ENCODE measurements around the gene SEL1L.
"Not testable (repeated sequence)": the region's sequence is repeated elsewhere in the genome, so short reads cannot be mapped to it uniquely, and the experiment has no call there.

SEL1L gene

DNA sequence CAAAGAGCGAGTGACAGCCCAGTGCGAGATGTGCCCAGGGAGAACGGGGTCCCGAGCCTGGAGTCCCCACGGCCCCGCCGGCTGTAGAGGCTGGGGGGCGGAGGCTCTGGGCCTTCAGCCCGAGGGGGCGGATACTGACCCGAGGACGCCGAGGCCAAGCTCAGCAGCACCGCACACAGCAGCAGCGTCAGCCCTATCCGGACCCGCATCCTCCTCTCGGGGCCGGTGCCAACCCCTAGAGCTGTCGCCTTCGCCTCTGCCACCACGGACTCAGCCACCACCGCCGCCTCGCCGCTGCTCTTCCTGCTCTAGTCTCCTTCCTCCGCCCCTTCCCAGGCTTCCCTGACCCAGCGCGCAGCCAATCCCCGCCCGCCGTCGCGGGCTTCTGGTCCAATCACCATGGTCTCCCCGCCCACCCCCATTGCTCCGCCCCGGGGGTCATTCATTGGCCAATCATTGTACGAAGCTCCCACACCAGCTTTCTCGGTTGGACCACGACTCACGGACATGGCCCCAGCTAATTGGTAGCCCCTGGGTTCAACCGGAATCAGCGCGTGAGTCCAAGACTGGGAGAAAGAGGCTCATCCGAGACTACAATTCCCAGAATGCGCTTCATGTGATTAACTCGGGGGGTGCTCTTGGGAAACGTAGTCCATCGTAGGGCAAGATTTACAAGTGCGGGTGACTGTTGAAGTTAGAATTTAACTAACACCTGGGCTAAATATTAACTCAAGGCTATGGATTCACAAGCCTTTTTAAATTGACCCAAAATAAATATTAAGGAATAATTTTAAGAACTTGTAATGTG, at the start of gene SEL1L:
Gene SEL1L (minus strand): TSS at position 318 of the 808 bp plus-strand sequence. CDS start 109 bp downstream, at position 209.
- DNase-seq (ENCODE audit: low read depth in 4 of 4, low spot score in 1 of 4) = peak; percentile 97 to 99 (median 99)

DNA sequence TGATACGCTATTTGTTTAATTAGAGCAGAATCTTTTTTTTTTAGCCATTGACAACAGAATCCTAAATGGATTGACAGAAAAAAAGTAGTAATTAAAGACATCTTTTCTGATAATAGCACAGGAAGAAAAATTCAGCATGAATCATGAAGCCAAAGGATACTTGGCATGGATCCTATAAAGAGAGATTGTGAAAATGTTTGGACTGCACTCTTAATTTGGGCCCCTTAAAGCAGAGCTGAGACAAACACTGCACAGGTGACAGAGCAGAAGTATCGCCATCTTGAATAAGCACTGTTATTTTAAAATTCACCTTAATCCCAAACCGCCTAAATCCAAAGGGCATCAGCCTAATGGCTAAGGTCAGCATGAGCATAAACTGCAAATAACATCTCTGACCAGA, 48.8 kb upstream of the SEL1L start:
- no peak for DNase-seq (ENCODE audit: low read depth in 4 of 4, low spot score in 1 of 4)

DNA sequence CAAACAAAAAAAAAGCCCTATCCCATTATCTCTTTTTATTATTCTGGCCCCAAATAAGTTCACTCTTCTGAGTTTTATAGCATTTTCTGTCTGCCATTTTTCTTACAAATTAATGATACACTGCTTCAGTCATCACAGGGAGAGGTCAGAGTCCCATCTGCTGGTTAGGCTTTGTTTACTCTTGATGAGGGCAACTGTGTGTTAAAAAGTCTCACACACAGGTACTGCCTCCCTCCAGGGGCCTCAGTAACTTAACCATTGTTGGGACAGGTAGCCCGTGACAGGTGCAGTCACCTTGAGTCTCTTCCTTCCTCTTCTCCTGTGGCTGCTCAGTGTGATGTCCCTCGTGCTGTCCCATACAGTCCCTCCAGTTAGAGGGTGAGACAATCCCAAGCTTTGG, 45.5 kb upstream of the SEL1L start:
- no peak for DNase-seq (ENCODE audit: low read depth in 4 of 4, low spot score in 1 of 4)

DNA sequence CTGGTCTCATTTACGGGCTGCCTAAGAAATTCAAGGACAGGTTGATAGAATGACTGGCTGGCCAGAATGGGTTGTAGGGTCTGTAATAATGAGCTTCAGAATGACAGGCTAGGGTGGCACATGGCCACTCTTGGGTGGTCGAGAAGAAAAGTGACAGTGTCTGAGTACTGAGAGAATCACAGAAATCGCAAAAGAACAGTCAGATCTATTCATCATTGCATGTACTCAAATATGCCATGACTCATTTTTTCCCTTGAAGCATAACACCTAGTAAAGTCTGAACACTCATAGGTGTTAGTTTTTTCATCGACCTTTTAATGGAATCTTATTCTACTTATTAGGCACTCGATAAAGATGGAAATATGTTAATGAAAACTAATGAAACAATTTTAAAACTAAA, 37.8 kb upstream of the SEL1L start:
- no peak for DNase-seq (ENCODE audit: low read depth in 4 of 4, low spot score in 1 of 4)

DNA sequence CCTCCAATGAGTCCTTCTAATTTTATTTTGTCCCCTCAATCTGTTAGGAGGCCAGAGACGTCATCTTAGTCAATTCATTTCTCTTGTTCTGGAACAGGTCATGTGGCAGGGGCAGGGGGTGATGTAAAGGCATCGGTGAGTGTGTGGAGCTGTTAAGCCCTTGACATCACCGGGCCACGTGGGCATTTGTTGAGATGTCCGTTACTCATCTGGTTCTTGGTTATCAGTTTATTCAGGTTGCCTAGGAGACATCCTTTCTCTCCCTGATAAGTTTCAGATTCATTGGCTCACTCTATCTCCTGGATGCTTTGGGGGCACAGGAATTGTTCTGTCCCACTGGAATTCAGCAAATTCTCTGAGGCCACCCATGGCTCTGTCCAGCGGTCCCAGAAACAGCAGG, 33.6 kb upstream of the SEL1L start:
- no peak for DNase-seq (ENCODE audit: low read depth in 4 of 4, low spot score in 1 of 4)

DNA sequence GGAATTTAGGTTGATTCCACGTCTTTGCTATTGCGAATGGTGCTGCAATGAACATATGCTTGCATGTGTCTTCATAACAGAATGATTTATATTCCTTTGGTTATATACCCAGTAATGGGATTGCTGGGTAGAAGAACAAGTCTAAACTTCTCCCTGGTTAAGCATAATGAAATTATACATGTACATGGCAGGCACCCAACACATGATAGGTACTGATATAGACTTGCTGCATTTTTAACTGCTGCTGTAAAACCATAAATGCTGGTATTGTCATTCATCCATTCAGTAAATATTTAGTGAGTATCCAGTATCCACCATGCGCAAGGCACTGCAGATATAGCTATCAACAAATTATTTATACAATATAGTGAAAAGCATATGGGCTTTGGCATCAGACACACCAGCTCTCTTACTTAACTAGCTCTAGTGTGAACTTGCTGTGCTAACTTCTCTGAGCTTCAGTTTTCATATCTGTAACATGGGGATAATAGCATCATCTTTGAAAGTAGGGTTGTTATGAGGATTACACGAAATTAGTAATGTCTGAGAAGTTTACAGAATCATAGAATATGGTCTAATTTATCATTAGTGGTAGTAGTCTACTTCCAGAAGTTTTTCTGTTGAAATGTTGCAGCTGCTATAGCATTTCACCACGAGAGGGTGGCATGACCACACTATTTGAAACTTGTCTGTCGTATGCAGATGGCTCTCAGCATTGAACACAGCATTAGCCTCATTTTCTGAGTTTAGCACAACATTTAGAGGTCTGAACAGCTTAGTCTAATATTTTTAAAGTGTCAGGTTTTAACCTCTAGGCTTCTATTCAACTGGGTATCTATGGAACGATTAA, 32.0 kb upstream of the SEL1L start:
- DNase-seq (ENCODE audit: low read depth in 4 of 4, low spot score in 1 of 4) = no peak

DNA sequence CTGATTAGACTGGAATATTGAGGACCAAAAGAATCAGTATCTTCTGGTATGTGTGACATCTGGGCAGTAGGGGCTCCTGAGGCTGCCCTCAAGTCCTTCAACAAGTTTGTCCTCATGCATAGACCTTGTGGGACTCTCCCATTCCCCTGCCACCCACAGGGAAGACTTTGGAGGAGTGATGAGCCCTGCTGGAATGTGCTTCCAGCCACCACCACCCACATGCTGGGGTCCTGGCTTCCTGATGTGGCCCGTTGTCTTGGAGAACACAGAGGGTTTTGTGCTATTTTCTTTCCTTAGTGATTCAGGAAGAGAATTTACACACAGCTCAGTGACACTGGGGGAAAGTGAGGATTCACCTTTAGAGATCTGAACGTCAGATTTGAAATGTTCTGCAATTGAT, 29.2 kb upstream of the SEL1L start:
- DNase-seq (ENCODE audit: low read depth in 4 of 4, low spot score in 1 of 4) = no peak

DNA sequence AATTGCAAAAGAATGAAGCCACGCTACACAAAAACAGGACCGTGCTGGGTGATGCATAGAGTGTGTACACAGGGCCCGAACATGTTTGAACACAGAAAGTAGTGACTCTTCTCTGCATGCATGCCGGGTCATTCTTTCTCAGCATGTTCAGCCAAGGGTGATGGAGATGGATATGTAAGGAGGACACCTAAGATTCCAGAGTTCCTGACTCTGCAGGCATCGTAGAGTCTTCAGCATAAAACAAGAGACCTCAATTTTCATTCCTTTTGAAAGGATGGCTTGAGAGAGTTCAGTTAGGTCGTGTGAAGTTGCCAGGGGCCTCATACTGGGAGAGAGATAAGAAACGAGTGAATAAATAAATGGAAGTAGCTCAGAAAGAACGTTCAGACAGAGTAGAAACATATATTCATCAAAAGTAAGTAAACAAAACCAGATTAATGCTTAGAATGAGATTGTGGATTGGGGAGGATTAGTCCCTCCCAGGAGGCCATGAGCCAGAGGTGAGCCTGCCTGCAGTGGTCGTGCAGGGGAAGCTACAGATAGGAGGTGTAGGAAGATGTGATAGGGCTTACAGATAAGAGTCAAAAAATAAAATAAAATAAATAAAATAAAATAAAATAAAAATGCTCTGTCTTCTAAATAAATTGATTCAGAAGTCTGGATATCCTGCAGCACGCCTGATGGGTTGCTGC, 27.6 kb upstream of the SEL1L start:
- no peak for DNase-seq (ENCODE audit: low read depth in 4 of 4, low spot score in 1 of 4)

DNA sequence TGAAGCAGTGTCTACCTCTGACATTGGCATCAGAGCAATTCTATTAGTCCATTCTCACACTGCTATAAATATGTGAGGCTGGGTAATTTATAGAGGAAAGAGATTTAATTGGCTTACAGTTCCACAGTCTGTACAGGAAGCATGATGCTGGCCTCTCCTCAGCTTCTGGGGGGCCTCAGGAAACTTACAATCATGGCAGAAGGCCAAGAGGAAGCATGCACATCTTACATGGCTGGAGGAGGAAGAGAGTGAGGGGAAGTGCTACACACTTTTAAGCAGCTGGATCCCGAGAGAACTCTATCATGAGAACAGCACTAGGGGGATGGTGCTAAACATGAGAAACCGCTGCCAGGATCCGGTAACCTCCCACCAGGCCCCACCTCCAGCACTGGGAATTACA, 25.7 kb upstream of the SEL1L start:
- DNase-seq (ENCODE audit: low read depth in 4 of 4, low spot score in 1 of 4) = no peak

DNA sequence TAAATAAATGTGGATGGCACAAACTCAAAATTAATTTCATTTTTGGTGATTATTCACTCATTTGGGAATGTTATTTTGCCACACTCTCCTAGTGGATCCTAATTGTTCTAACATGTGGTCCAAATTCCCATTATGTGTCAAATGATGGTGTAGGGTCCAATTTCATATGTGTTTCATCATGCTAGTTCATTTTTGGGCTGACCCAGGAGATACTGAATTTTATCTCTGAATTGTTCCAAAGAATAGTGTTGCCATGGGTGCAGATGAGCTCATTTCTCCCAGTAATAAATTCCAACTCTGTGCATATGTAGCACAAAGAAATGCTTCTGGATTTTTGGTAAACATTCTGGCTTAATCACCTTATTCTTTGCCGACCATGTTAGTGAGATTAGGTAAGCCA, 23.5 kb upstream of the SEL1L start:
- DNase-seq (ENCODE audit: low read depth in 4 of 4, low spot score in 1 of 4) = no peak

DNA sequence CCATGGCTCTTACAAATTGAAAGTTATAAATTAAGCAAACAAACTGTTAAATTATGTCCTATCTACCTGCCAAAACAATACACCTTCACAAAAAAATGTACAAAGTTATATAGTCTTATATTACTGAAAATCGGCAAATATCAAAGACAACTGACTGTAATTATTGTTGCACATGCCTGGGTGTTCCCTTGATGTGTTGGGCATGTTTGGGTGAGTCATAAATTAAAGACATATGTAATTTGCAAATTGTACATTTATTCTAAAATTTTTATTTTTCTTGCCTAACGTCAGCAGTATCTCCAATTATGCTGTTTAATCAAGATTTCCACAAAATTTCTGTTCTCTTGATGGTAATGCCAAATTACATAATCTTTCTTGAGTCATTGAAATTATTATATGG, 22.0 kb upstream of the SEL1L start:
- DNase-seq (ENCODE audit: low read depth in 4 of 4, low spot score in 1 of 4) = no peak

DNA sequence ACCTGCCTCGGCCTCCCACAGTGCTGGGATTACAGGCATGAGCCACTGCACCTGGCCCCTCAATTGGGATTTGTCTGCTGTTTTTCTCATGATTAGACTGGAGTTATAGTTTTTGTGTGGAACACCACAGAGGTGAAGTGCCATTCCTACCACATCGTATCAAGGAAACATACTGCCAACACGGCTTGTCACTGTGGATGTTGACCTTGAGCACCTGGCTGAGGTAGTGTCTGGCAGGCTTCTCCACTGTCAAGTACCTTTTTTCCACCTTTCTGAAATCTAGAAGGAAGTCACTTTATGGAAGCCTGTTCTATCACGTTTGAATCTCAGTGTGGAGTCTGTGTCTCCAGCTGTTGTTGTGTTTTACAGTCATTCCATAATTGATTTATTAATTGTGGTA, 21.4 kb upstream of the SEL1L start:
- DNase-seq (ENCODE audit: low read depth in 4 of 4, low spot score in 1 of 4) = no peak

DNA sequence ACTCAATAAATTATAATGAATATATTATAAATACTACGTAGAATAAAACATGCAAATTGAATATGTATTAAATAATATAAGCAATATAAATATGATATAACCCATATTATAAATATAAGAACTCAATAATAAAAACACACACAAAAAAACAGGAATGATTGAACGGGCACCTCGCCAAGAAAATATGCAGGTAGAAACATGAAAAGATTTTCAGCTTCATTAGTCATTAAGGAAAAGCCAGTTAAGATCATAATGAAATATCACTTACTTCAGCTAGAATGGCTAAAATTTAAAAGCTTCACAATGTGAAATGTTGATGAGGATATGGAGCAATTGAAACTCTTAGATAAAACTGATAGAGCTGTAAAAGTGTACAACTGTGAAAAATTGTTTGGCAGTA, 17.8 kb upstream of the SEL1L start:
- DNase-seq (ENCODE audit: low read depth in 4 of 4, low spot score in 1 of 4) = no peak

DNA sequence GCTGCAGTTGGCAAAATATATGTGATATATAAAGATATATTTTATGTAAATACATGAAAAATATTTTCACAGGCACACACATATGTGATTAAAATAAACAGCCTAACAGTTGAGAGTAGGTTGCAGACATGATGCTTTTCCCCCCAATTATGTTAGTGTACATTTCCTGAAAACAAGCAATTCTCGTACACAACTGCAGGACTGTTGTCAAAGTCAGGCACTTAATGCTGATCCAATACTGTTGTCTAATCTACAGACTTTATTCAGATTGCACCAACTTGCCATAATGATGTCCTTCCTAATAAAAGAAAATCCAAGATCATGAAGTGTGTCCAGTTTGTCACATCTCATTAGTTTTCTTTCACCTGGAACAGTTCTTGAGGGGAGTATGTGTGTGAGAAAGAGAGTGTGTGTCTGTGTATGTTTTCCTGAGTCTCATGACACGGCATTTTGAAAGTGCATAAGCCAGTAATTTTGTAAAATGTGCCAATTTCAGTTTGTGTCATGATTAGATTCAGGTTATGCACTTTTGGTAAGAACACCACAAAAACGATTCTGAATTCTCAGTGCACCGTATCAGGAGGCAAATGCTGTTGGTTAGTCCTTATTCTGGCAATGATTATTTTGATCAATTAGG, 16.5 kb upstream of the SEL1L start:
- DNase-seq (ENCODE audit: low read depth in 4 of 4, low spot score in 1 of 4) = no peak

DNA sequence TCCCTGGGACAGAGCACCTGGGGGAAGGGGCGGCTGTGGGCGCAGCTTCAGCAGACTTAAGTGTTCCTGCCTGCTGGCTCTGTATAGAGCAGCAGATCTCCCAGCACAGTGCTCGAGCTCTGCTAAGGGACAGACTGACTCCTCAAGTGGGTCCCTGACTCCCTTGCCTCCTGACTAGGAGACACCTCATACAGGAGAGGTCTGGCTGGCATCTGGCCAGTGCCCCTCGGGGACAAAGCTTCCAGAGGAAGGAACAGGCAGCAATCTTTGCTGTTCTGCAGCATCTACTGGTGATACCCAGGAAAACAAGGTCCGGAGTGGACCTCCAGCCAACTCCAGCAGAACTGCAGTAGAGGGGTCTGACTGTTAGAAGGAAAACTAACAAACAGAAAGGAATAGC, 7.6 kb upstream of the SEL1L start:
- not testable (repeated sequence) for DNase-seq (ENCODE audit: low read depth in 4 of 4, low spot score in 1 of 4)

DNA sequence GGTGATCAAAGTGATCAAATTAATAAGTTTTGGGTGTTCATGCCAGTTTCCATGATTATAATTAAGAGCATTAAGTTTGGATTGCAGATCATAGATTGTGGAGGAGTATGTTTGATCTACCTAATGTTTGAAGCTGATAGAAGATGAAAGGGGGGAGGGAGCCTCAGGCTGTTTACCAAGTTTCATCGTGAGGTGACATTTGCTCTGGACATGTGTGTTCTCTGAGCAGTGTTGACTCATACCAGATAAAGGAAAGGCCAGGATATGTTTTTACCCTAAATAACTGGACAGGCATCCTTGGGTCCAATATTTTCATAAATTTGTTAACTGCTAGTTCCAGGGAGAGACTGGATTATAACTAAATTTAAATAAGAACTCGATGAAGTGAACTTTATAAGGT, 3.5 kb upstream of the SEL1L start:
- no peak for DNase-seq (ENCODE audit: low read depth in 4 of 4, low spot score in 1 of 4)

DNA sequence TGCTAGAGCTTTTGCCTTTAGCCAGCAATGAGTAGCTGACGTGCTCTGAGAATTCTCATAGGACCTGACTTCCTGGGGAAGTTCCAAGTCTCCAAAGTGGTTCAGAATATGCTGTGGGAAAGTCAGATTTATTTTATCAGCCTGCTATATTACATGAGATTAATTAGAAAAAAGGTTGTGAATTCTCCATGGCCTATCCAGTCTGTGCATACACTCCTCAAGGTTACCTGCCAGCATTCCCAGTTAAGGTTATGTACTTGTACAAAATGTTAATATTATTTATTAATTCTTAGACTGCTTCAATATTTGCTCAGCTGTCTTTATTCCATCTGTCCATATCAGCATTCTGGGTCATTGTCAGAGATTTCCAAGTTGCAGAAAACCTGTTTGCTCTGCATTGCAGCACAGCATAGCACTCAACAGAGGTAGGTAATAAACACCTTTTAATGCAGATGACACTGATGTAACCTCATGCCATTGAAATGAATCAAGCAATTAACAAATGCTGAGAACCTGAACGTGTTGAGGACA, 2.7 kb upstream of the SEL1L start:
- no peak for DNase-seq (ENCODE audit: low read depth in 4 of 4, low spot score in 1 of 4)

DNA sequence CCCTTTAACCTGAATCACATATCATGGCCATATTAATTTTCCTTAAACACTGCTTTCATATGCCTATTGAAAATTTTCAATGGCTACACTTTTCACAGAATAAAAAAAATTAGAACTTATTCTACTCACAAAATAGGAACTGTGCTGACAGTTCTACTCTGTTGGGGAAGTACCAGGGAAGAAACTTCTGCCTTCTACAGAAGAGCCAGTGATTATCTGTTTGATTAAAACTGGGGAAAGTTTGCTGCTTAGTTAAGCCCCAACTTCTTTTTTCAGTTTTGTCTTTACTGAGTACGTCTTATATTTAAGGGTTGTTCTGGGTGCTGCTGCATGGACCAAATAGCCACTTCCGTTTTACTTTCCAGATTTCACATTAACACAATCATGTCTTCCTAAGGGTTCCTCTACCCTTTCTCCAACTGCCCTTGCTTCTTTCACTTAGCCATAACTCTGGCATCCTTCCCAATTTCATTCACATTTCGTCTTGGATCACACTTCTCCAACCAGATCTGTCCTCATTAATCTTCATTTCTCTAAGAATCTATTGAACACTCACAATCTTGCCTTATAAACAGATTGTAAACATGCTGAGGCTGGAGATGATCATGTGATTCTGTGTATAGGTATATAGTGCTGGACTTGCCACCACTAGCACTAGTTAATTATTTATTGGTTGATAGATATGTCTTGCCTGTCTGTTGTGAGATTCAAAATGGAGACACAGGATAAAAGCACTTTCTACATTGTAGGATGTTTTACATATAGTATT, 1.9 kb upstream of the SEL1L start:
- no peak for DNase-seq (ENCODE audit: low read depth in 4 of 4, low spot score in 1 of 4)

DNA sequence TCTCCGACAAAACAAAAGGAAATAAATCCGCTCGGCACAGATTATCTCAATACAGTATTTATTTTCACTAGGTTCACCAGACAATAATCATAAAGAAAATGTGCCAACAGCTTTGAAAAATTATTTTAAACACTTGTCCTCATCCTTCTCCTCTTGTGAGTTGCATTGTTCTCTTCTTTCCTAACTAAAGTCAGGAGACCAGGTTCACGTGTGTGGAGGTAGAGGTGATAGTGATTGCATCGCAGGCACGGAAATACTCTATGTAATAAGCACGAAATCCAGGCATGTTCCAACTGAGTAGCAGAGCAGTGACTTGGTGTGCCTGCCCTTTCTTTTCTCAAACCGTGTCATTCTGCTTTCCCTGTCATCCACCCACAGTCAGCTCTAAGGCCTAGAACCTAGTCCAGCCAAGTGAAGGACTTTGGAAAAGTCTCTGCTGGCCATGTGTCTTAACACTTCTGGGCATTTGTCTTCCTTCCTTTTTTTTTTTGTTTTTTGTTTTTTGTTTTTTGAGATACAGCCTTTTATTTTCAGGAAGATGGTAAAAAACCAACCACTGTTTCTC, 939 bp upstream of the SEL1L start:
- DNase-seq (ENCODE audit: low read depth in 4 of 4, low spot score in 1 of 4) = no peak

DNA sequence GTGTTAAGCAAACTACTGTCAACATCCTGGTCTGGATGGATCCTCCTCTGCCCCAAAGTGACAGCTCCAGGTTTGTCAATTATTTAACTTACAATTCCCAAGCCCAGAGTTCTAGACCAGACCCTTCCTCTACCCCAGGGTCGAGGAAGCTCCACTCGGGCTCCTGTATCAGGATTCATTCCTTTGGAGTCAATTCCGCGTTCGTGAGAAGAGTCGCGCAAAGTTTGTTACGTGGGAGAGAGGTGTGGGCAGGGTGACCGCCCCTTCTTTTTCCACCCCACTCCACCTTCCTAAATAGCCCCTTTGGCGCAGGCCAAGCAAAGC, 479 bp downstream of the SEL1L start:
- DNase-seq (ENCODE audit: low read depth in 4 of 4, low spot score in 1 of 4) = no peak

Data from stimulated activated CD4-positive, alpha-beta T cell treated with anti-CD3 and anti-CD28 coated beads, Interleukin-1b, Interleukin-23, amount 100 ng/mL, for 24 hours (primary cell).